Liver (tissue), 9 donors: ENCODE measurements around the gene MXRA8. TPM values are rescaled to one million over a fixed set of nuclear protein-coding genes. Genes with fewer than 3 reads are reported as not detected.
"Not testable (repeated sequence)": the region's sequence is repeated elsewhere in the genome, so short reads cannot be mapped to it uniquely, and the experiment has no call there.

Experiments
- DNase-seq: peaks from one replicate; pipeline ENCODE4 v3.0.0-alpha.2; 2017; ENCODE audit warnings: low spot score
- H3K27ac ChIP-seq, 2 donors: one replicate each; pipeline ENCODE4 v1.7.0; 2013; ENCODE audit warnings: inconsistent platforms in 2 of 2, low read length in 2 of 2, control low read depth in 1 of 2, low read depth in 1 of 2, mild to moderate bottlenecking in 1 of 2
- H3K27me3 ChIP-seq, 4 donors: one replicate each; pipeline versions ENCODE4 v1.6.1 to v1.7.0; 2013; ENCODE audit warnings: low read length in 3 of 4, inconsistent platforms in 1 of 4, mild to moderate bottlenecking in 1 of 4, moderate library complexity in 1 of 4; ENCODE audit not compliant: control insufficient read depth in 4 of 4, insufficient read depth in 4 of 4
- H3K36me3 ChIP-seq, 4 donors: one replicate each; pipeline versions ENCODE4 v1.6.1 to v1.7.0; 2013; ENCODE audit warnings: low read length in 3 of 4, mild to moderate bottlenecking in 3 of 4, low read depth in 1 of 4, moderate library complexity in 1 of 4; ENCODE audit not compliant: control insufficient read depth in 4 of 4, insufficient read depth in 3 of 4
- H3K4me1 ChIP-seq, 4 donors: one replicate each; pipeline versions ENCODE4 v1.6.1 to v1.7.0; 2013; ENCODE audit warnings: low read length in 3 of 4, mild to moderate bottlenecking in 3 of 4, moderate library complexity in 1 of 4; ENCODE audit not compliant: control insufficient read depth in 4 of 4, insufficient read depth in 4 of 4
- H3K4me3 ChIP-seq, 3 donors: one replicate each; pipeline versions ENCODE4 v1.6.1 to v1.7.0; 2013; ENCODE audit warnings: low read length in 3 of 3, control low read depth in 1 of 3, low read depth in 1 of 3, mild to moderate bottlenecking in 1 of 3
- H3K9ac ChIP-seq, 2 donors: one replicate each; pipeline ENCODE4 v1.7.0; 2013; ENCODE audit warnings: low read length in 2 of 2, mild to moderate bottlenecking in 2 of 2, moderate library complexity in 2 of 2, control low read depth in 1 of 2, low read depth in 1 of 2
- H3K9me3 ChIP-seq, 4 donors: one replicate each; pipeline versions ENCODE4 v1.6.1 to v1.7.0; 2013; ENCODE audit warnings: low read length in 3 of 4; ENCODE audit not compliant: control insufficient read depth in 4 of 4
- CTCF ChIP-seq: fragments of 150-350 bp; IDR thresholded peaks from 2 replicates; pipeline ENCODE4 v1.5.1; 2017; ENCODE audit warnings: improper control_type of control experiment, low read depth, low read length; ENCODE audit not compliant: missing input control
- FOXA2 ChIP-seq: IDR thresholded peaks from 2 replicates; pipeline ENCODE4 v1.6.1; 2016; ENCODE audit warnings: antibody characterized with exemption
- GABPA ChIP-seq, 2 donors: IDR thresholded peaks in 1 of 2; conservative IDR thresholded peaks in 1 of 2; 2 replicates each; pipeline ENCODE4 v1.6.1; 2016; ENCODE audit warnings: antibody characterized with exemption in 2 of 2, mild to moderate bottlenecking in 1 of 2, moderate library complexity in 1 of 2
- HNF4G ChIP-seq: IDR thresholded peaks from 2 replicates; pipeline ENCODE4 v1.6.1; 2016; ENCODE audit warnings: antibody characterized with exemption
- NR2F2 ChIP-seq: IDR thresholded peaks from 2 replicates; pipeline ENCODE4 v1.6.1; 2016; ENCODE audit warnings: antibody characterized with exemption
- RAD21 ChIP-seq, 2 donors: IDR thresholded peaks; 2 replicates each; pipeline ENCODE4 v1.6.1; 2016; ENCODE audit warnings: antibody characterized with exemption in 2 of 2, mild to moderate bottlenecking in 2 of 2
- RXRA ChIP-seq, 2 donors: IDR thresholded peaks; 2 replicates each; pipeline ENCODE4 v1.6.1; 2017 to 2018; ENCODE audit warnings: antibody characterized with exemption in 2 of 2, mild to moderate bottlenecking in 1 of 2
- SP1 ChIP-seq: IDR thresholded peaks from 2 replicates; pipeline ENCODE4 v1.6.1; 2018; ENCODE audit warnings: antibody characterized with exemption, mild to moderate bottlenecking
- TAF1 ChIP-seq: conservative IDR thresholded peaks from 2 replicates; pipeline ENCODE4 v1.6.1; 2016; ENCODE audit warnings: antibody characterized with exemption, mild to moderate bottlenecking
- YY1 ChIP-seq: IDR thresholded peaks from 2 replicates; pipeline ENCODE4 v1.6.1; 2016; ENCODE audit warnings: antibody characterized with exemption, mild to moderate bottlenecking
- ZBTB33 ChIP-seq: IDR thresholded peaks from 2 replicates; pipeline ENCODE4 v1.6.1; 2016; ENCODE audit warnings: antibody characterized with exemption
- WGBS: extraction: QIAGEN DNeasy Blood & Tissue Kit; methylation state at CpG from one replicate; pipeline ENCODE4 v1.1.7; 2013; 5-methylcytosine and 5-hydroxymethylcytosine counted together
- polyA plus RNA-seq, 2 donors: library from polyadenylated mRNA; stranded (reverse) in 1 of 2; unstranded in 1 of 2; fragments of 200-250 nt in 1 of 2; fragments of >200 nt in 1 of 2; fragmentation: Nextera tagmentation in 1 of 2; extraction: Ambion mirVana in 1 of 2; gene quantifications; one replicate each; pipeline versions ENCODE4 v1.2.1 to v1.2.3, GENCODE V29; 2013 to 2015
- total RNA-seq, 2 donors: library from RNA; depleted of rRNA; stranded (reverse); fragments of >200 nt; gene quantifications; one replicate each; pipeline ENCODE4 v1.2.3, GENCODE V29; 2014
- TF ChIP-seq, protein P1 (sequence below): IDR thresholded peaks from 2 replicates; pipeline ENCODE4 v1.6.1; 2016; ENCODE audit warnings: antibody characterized with exemption, mild to moderate bottlenecking
- donor health status: healthy.
- donor health status: healthy.
- donor health status: healthy.
- donor health status: healthy.
- donor health status: healthy.

Gene MXRA8
- total and polyA plus RNA-seq, 4 donors: 1.8 to 5.9 (median 4.2) TPM

DNA sequence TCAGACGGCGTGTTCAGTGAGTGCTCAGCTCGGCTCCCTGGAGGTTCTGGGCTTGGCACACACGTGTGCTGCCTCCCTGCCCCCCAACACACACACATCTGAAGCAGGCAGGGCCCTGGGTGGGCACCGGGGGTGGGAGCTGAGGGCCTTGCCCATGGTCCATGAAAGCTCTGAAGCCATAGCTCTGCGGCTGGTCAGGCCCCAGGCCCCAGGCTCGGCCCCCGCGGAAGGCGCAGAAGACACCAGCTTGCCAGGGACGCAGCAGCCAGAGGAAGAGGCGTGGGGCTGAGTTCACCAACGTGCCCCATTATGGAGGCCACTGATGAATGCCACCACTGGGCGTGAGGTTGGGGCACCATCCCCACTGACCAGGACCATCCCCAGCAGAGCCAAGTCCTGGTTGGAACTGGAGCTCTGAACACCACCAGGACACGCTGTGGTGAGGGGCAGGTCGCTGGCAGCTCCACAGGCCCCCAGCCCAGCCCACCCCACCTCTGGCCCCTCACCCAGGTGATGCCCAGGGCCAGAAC, 12.5 kb upstream of the MXRA8 start (continued):
- no peak for TF ChIP-seq CTCF
- TF ChIP-seq HNF4G: no peak
- no peak for TF ChIP-seq RAD21 (IDR thresholded peaks at IDR 0.05)
- TF ChIP-seq YY1: no peak
- no peak for TF ChIP-seq GABPA (IDR thresholded peaks at IDR 0.05 in 1 of 2, conservative IDR thresholded peaks at IDR 0.05 in 1 of 2)

DNA sequence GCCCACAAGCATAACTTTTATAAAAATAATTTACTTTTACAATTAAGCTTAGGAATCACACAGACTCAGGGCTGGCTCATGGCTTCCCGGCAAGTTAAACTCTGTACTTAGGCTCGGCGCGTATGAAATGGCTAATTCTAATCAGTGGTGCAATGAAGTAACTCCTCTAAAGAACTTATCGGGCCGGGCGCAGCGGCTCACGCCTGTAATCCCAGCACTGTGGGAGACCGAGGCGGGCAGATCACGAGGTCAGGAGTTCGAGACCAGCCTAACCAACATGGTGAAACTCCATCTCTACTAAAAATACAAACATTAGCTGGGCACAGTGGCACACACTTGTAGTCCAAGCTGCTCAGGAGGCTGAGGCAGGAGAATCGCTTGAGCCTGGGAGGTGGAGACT, 11.7 kb upstream of the MXRA8 start:
- WGBS: 93% methylated on average over 14 of the region's 14 CpGs
- not testable (repeated sequence) for H3K9me3 ChIP-seq, H3K27me3 ChIP-seq, H3K36me3 ChIP-seq, H3K27ac ChIP-seq, H3K4me3 ChIP-seq, DNase-seq, H3K9ac ChIP-seq
- H3K4me1 ChIP-seq: peaks cover 7 to 27% (median 24%) of the 10 kb centered on the region in 4 donors

GRCh38 chr1:1367315-1367714, 9.0 kb upstream of the MXRA8 start:
- H3K4me1 ChIP-seq: peaks cover 0 to 7% (median 5%) of the 10 kb centered on the region in 4 donors
- no peaks in the 10 kb centered on the region for H3K27me3 ChIP-seq
- H3K9ac ChIP-seq: no peak overlapping the region
- H3K36me3 ChIP-seq: no peaks in the 10 kb centered on the region
- WGBS: 98% methylated on average over 5 of the region's 5 CpGs
- H3K4me3 ChIP-seq: no peak overlapping the region
- DNase-seq: no peak
- no peak overlapping the region for H3K27ac ChIP-seq
- H3K9me3 ChIP-seq: no peaks in the 10 kb centered on the region
- no peak for TF ChIP-seq TAF1
- no peak for TF ChIP-seq FOXA2
- TF ChIP-seq, protein P1, sequence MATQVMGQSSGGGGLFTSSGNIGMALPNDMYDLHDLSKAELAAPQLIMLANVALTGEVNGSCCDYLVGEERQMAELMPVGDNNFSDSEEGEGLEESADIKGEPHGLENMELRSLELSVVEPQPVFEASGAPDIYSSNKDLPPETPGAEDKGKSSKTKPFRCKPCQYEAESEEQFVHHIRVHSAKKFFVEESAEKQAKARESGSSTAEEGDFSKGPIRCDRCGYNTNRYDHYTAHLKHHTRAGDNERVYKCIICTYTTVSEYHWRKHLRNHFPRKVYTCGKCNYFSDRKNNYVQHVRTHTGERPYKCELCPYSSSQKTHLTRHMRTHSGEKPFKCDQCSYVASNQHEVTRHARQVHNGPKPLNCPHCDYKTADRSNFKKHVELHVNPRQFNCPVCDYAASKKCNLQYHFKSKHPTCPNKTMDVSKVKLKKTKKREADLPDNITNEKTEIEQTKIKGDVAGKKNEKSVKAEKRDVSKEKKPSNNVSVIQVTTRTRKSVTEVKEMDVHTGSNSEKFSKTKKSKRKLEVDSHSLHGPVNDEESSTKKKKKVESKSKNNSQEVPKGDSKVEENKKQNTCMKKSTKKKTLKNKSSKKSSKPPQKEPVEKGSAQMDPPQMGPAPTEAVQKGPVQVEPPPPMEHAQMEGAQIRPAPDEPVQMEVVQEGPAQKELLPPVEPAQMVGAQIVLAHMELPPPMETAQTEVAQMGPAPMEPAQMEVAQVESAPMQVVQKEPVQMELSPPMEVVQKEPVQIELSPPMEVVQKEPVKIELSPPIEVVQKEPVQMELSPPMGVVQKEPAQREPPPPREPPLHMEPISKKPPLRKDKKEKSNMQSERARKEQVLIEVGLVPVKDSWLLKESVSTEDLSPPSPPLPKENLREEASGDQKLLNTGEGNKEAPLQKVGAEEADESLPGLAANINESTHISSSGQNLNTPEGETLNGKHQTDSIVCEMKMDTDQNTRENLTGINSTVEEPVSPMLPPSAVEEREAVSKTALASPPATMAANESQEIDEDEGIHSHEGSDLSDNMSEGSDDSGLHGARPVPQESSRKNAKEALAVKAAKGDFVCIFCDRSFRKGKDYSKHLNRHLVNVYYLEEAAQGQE: no peak
- no peak for TF ChIP-seq NR2F2
- no peak for TF ChIP-seq ZBTB33
- no peak for TF ChIP-seq SP1
- TF ChIP-seq RXRA (IDR thresholded peaks at IDR 0.05): no peak
